HepG2 (cell line): ENCODE measurements around the gene SZRD1. TPM values are rescaled to one million over a fixed set of nuclear protein-coding genes. Genes with fewer than 3 reads are reported as not detected.

Experiments
- ATAC-seq: fragments of 200-7000 bp; cut with Tn5 transposase; 3 replicates; pipeline ENCODE4 v1.9.1; 2020; ENCODE audit warnings: mild to moderate bottlenecking, moderate library complexity
- BruUV-seq: library from RNA; stranded (reverse); fragments of 400-500 nt; replicated peaks from 2 replicates; lab custom pipeline; 2021; lab: Mats Ljungman, UMichigan
- CTCF ChIA-PET: fragments of 300-600 bp; formaldehyde crosslinking; extraction: SDS; loops from one replicate; lab custom pipeline; 2021; ENCODE audit warnings: low total read pairs, inconsistent platforms, low intra/inter-chr PET ratio; lab: Yijun Ruan, JAX
- POLR2A ChIA-PET: fragments of 350-600 bp; sonication (Branson Sonifier 250); formaldehyde crosslinking; loops from one replicate; lab custom pipeline; 2020; ENCODE audit warnings: antibody characterized with exemption, inconsistent platforms; lab: Yijun Ruan, JAX
- DNase-seq: peaks from one replicate; pipeline ENCODE4 v3.0.0-alpha.2; 2015; ENCODE audit warnings: low spot score
- FAIRE-seq: peaks from 3 replicates; lab custom pipeline; 2011; peaks lifted over from hg19 to GRCh38; lab: Jason Lieb, UNC
- H2AFZ ChIP-seq: one replicate; pipeline ENCODE4 v1.6.1; 2011; ENCODE audit warnings: low read length, inconsistent platforms
- H3K27ac ChIP-seq: fragments of 300-600 bp; 3 replicates; pipeline ENCODE4 v1.8.0; 2011; ENCODE audit warnings: mixed run types, mild to moderate bottlenecking, mixed read lengths, low read length, inconsistent platforms; ENCODE audit not compliant: insufficient read depth; ENCODE audit errors: extremely low read length
- H3K27me3 ChIP-seq, 2 experiments: fragments of 200-600 bp in 1 of 2; 2 replicates in 1 of 2; 3 replicates in 1 of 2; pipeline versions ENCODE4 v1.6.0 to v1.8.0; 2011; ENCODE audit warnings: low read length in 2 of 2, mild to moderate bottlenecking in 2 of 2, moderate library complexity in 2 of 2, inconsistent platforms in 1 of 2; ENCODE audit not compliant: insufficient read depth in 2 of 2, control insufficient read depth in 1 of 2
- H3K36me3 ChIP-seq, 2 experiments: fragments of 200-600 bp in 1 of 2; replicated peaks in 1 of 2; 2 replicates in 1 of 2; 3 replicates in 1 of 2; pipeline versions ENCODE4 v1.5.1 to v1.8.0; 2011; ENCODE audit warnings: low read length in 2 of 2, inconsistent platforms in 1 of 2; ENCODE audit not compliant: insufficient read depth in 2 of 2, control insufficient read depth in 1 of 2
- H3K4me1 ChIP-seq: 2 replicates; pipeline ENCODE4 v1.5.1; 2012; ENCODE audit warnings: low read length, inconsistent platforms; ENCODE audit not compliant: insufficient read depth
- H3K4me2 ChIP-seq: 2 replicates; pipeline ENCODE4 v1.6.0; 2011; ENCODE audit warnings: low read depth, low read length, inconsistent platforms
- H3K4me3 ChIP-seq, 3 experiments: fragments of 200-600 bp in 1 of 3; sonication (generic), shearing (Covaris generic) in 1 of 3; replicated peaks in 1 of 3; 2 replicates each; pipeline ENCODE4 v1.5.1; 2011 to 2016; ENCODE audit warnings: low read length in 3 of 3, inconsistent platforms in 2 of 3, low read depth in 2 of 3, mild to moderate bottlenecking in 2 of 3, control low read depth in 1 of 3, mixed read lengths in 1 of 3; ENCODE audit not compliant: insufficient read depth in 1 of 3
- H3K79me2 ChIP-seq: one replicate; pipeline ENCODE4 v1.6.1; 2011; ENCODE audit warnings: low read length, inconsistent platforms; ENCODE audit not compliant: insufficient read depth
- H3K9ac ChIP-seq: 2 replicates; pipeline ENCODE4 v1.6.0; 2011; ENCODE audit warnings: mild to moderate bottlenecking, low read depth, low read length, inconsistent platforms; ENCODE audit not compliant: insufficient read depth
- H3K9me3 ChIP-seq: 2 replicates; pipeline ENCODE4 v1.5.1; 2012; ENCODE audit warnings: mild to moderate bottlenecking, low read length
- H4K20me1 ChIP-seq: 2 replicates; pipeline ENCODE4 v1.6.0; 2011; ENCODE audit warnings: inconsistent platforms, mild to moderate bottlenecking, low read length, moderate library complexity; ENCODE audit not compliant: insufficient read depth
- AKAP8 ChIP-seq: sonication (generic); formaldehyde crosslinking; IDR thresholded peaks from 2 replicates; pipeline ENCODE4 v1.5.1; 2020; ENCODE audit warnings: mild to moderate bottlenecking, missing genetic modification reagents
- KLF15 ChIP-seq: sonication (generic); formaldehyde crosslinking; IDR thresholded peaks from 2 replicates; pipeline ENCODE4 v1.8.1; 2023; ENCODE audit warnings: borderline replicate concordance, mild to moderate bottlenecking, inconsistent platforms, missing genetic modification reagents, mixed read lengths
- MXI1 ChIP-seq: IDR thresholded peaks from 3 replicates; pipeline ENCODE4 v1.6.1; 2012; ENCODE audit warnings: low read depth, low read length, inconsistent platforms, borderline replicate concordance
- NR2F2 ChIP-seq: IDR thresholded peaks from 2 replicates; pipeline ENCODE4 v1.6.1; 2012; ENCODE audit warnings: low read depth, inconsistent platforms, borderline replicate concordance
- PITX1 ChIP-seq: sonication (generic); formaldehyde crosslinking; IDR thresholded peaks from 2 replicates; pipeline ENCODE4 v1.5.1; 2020; ENCODE audit warnings: mild to moderate bottlenecking, missing genetic modification reagents
- RAD51 ChIP-seq: fragments of 450-650 bp; IDR thresholded peaks from 2 replicates; pipeline ENCODE4 v1.6.1; 2016; ENCODE audit warnings: borderline replicate concordance
- ZBTB38 ChIP-seq: sonication (generic); formaldehyde crosslinking; IDR thresholded peaks from 2 replicates; pipeline ENCODE4 v1.5.1; 2020; ENCODE audit warnings: mild to moderate bottlenecking, missing genetic modification reagents
- ZNF24 ChIP-seq: fragments of 450-650 bp; IDR thresholded peaks from 2 replicates; pipeline ENCODE4 v1.6.1; 2017; ENCODE audit warnings: antibody characterized with exemption, mild to moderate bottlenecking
- ZNF317 ChIP-seq: sonication (generic); formaldehyde crosslinking; IDR thresholded peaks from 2 replicates; pipeline ENCODE4 v1.5.0; 2020; ENCODE audit warnings: mild to moderate bottlenecking, missing genetic modification reagents
- ZNF562 ChIP-seq: sonication (generic); formaldehyde crosslinking; IDR thresholded peaks from 2 replicates; pipeline ENCODE4 v1.8.0; 2022; ENCODE audit warnings: missing genetic modification reagents, borderline replicate concordance
- ZNF563 ChIP-seq: sonication (generic); formaldehyde crosslinking; IDR thresholded peaks from 2 replicates; pipeline ENCODE4 v1.8.0; 2022; ENCODE audit warnings: mild to moderate bottlenecking, moderate library complexity, missing genetic modification reagents
- ZNF614 ChIP-seq: IDR thresholded peaks from 2 replicates; pipeline ENCODE4 v1.6.1; 2018; ENCODE audit warnings: missing biosample characterization, missing genetic modification reagents, inconsistent platforms, borderline replicate concordance
- ZNF703 ChIP-seq: sonication (generic); formaldehyde crosslinking; IDR thresholded peaks from 2 replicates; pipeline ENCODE4 v1.5.1; 2020; ENCODE audit warnings: missing genetic modification reagents, mild to moderate bottlenecking, moderate library complexity, borderline replicate concordance
- ZSCAN22 ChIP-seq: sonication (generic); formaldehyde crosslinking; IDR thresholded peaks from 2 replicates; pipeline ENCODE4 v1.4.0; 2020; ENCODE audit warnings: mild to moderate bottlenecking, missing genetic modification reagents
- WGBS: methylation state at CpG from one replicate; pipeline ENCODE4 v1.1.6; 2017; ENCODE audit warnings: low lambda C conversion rate; 5-methylcytosine and 5-hydroxymethylcytosine counted together
- in situ Hi-C: cut with HindIII; loops from 2 replicates; pipeline ENCODE4 v1.10.0; 2017; ENCODE audit warnings: low pct_unique_long_range_greater_than_20kb; ENCODE audit not compliant: extremely low pct_ligation_motif_present
- intact Hi-C: fragments of 100-400 bp; cut with micrococcal nuclease; formaldehyde crosslinking; loops from one replicate; pipeline ENCODE4 v1.10.0; 2022; ENCODE audit not compliant: unreplicated experiment
- polyA plus RNA-seq, 8 experiments: library from polyadenylated mRNA; depleted of rRNA in 3 of 8; stranded (reverse) in 7 of 8; unstranded in 1 of 8; fragments of >200 nt; fragmentation: Illumina TruSeq in 4 of 8; extraction: Trizol in 4 of 8; gene quantifications; 2 replicates each; pipeline versions ENCODE4 v1.2.1 to v1.2.3, GENCODE V29; 2011 to 2016; ENCODE audit warnings: low read depth in 4 of 8, missing spikeins in 1 of 8, mixed read lengths in 1 of 8; ENCODE audit not compliant: insufficient read depth in 1 of 8
- total RNA-seq, 5 experiments: library from RNA; depleted of rRNA; stranded (reverse); fragments of >200 nt; fragmentation: Illumina TruSeq; extraction: Trizol; gene quantifications; 2 replicates each; pipeline ENCODE4 v1.2.3, GENCODE V29; 2016; ENCODE audit warnings: low read depth in 1 of 5
- TF ChIP-seq, protein P1 (sequence below): IDR thresholded peaks from 2 replicates; pipeline ENCODE4 v1.6.1; 2016; ENCODE audit warnings: mild to moderate bottlenecking, missing biosample characterization, missing genetic modification reagents
- TF ChIP-seq, protein P2 (sequence below): IDR thresholded peaks from 2 replicates; pipeline ENCODE4 v1.6.1; 2016; ENCODE audit warnings: missing biosample characterization, missing genetic modification reagents, low read depth

The SZRD1 gene
- total and polyA plus RNA-seq, 2 of the 13 experiments (the other 11 are each of a cell fraction or from before 2014, with no cell fraction given): 28.5 to 41.4 TPM

DNA sequence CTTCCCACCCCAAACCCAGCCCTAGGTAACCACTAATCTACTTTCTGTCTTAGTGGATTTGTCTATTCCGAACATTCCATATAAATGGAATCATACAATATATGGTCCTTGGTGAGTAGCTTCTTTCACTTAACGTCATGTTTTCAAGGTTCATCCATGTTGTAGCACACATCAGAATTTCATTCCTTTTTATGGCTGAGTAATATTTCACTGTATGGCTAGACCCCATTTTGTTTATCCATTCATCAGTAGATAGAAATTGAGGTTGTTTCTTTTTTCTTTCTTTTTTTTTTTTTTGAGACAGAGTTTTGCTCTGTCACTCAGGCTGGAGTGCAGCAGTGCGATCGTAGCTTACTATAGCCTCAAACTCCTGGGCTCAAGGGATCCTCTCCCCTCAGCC lies 67.0 kb downstream of the SZRD1 start:
- Histone ChIP-seq H3K27me3 (no peaks in the 10 kb centered on the region; a peak in 1 of 5 replicates), H3K9ac (no peak overlapping the region), H3K9me3 (no peaks in the 10 kb centered on the region), H3K4me1 (peaks cover 22% of the 10 kb centered on the region), H3K36me3 (no peaks in the 10 kb centered on the region), H2AFZ (no peak overlapping the region), H3K79me2 (no peaks in the 10 kb centered on the region), H3K4me3 (no peak overlapping the region), H4K20me1 (no peaks in the 10 kb centered on the region), H3K27ac (no peak overlapping the region), H3K4me2 (no peak overlapping the region)
- WGBS: 71% methylated on average over 4 of the region's 4 CpGs
- FAIRE-seq (no peak), ATAC-seq (no peak), DNase-seq (no peak)
- POLR2A ChIA-PET: no interaction called here
- intact Hi-C loops: no loop called here
- BruUV-seq: no TSS peak
- in situ Hi-C loops: no loop called here
- TF ChIP-seq ZNF24: no peak
- TF ChIP-seq, protein P1, sequence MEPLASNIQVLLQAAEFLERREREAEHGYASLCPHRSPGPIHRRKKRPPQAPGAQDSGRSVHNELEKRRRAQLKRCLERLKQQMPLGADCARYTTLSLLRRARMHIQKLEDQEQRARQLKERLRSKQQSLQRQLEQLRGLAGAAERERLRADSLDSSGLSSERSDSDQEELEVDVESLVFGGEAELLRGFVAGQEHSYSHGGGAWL (CRISPR knock-in tag): no peak
- CTCF ChIA-PET: no interaction called here

DNA sequence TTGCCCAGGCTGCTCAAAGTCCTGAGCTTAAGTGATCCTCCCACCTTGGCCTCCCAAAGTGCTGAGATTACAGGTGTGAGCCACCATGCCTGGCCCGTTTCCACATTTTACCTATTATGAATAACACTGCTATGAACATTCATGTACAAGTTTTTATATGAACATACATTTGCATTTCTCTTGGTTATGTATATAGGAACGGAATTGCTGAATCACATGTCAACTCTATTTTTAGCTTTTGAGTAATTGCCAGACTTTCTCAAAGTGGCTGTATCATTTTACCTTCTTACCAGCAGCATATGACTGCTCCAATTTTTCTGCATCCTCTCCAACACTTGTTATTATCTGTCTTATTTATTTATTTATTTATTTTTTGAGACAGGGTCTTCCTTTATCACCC lies 67.5 kb downstream of the SZRD1 start:
- FAIRE-seq: no peak
- Histone ChIP-seq H4K20me1 (no peaks in the 10 kb centered on the region), H3K9me3 (no peaks in the 10 kb centered on the region), H3K4me2 (no peak overlapping the region), H3K9ac (no peak overlapping the region), H2AFZ (no peak overlapping the region), H3K79me2 (no peaks in the 10 kb centered on the region), H3K36me3 (no peaks in the 10 kb centered on the region), H3K27ac (no peak overlapping the region), H3K27me3 (no peaks in the 10 kb centered on the region; a peak in 1 of 5 replicates), H3K4me3 (no peak overlapping the region), H3K4me1 (peaks cover 23% of the 10 kb centered on the region)
- TF ChIP-seq AKAP8 (CRISPR knock-in tag) (no peak), ZBTB38 (CRISPR knock-in tag) (no peak), KLF15 (no peak), ZNF614 (CRISPR knock-in tag) (no peak), ZSCAN22 (CRISPR knock-in tag) (no peak), NR2F2 (no peak), ZNF317 (no peak), ZNF562 (CRISPR knock-in tag) (no peak), RAD51 (no peak), MXI1 (no peak), PITX1 (no peak), ZNF563 (CRISPR knock-in tag) (no peak), ZNF703 (CRISPR knock-in tag) (no peak)
- TF ChIP-seq, protein P2, sequence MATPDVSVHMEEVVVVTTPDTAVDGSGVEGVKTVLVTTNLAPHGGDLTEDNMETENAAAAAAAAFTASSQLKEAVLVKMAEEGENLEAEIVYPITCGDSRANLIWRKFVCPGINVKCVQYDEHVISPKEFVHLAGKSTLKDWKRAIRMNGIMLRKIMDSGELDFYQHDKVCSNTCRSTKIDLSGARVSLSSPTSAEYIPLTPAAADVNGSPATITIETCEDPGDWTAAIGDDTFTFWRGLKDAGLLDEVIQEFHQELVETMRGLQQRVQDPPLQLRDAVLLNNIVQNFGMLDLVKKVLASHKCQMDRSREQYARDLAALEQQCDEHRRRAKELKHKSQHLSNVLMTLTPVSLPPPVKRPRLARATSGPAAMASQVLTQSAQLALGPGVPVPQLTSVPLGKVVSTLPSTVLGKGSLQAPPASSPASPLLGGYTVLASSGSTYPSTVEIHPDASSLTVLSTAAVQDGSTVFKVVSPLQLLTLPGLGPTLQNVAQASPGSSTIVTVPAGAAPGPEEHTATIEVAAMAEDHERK (CRISPR knock-in tag): no peak
- intact Hi-C loops: no loop called here
- BruUV-seq: no TSS peak
- POLR2A ChIA-PET: no interaction called here
- WGBS: 77% methylated on average over 2 of the region's 2 CpGs
- ATAC-seq: no peak
- in situ Hi-C loops: no loop called here
- CTCF ChIA-PET: no interaction called here
- no peak for DNase-seq
